ENCODE data around the gene MRGPRE.

GRCh38 chr11:3231550-3231850 lies 717 bp downstream of the MRGPRE start:
- TF ChIP-seq, protein P1, sequence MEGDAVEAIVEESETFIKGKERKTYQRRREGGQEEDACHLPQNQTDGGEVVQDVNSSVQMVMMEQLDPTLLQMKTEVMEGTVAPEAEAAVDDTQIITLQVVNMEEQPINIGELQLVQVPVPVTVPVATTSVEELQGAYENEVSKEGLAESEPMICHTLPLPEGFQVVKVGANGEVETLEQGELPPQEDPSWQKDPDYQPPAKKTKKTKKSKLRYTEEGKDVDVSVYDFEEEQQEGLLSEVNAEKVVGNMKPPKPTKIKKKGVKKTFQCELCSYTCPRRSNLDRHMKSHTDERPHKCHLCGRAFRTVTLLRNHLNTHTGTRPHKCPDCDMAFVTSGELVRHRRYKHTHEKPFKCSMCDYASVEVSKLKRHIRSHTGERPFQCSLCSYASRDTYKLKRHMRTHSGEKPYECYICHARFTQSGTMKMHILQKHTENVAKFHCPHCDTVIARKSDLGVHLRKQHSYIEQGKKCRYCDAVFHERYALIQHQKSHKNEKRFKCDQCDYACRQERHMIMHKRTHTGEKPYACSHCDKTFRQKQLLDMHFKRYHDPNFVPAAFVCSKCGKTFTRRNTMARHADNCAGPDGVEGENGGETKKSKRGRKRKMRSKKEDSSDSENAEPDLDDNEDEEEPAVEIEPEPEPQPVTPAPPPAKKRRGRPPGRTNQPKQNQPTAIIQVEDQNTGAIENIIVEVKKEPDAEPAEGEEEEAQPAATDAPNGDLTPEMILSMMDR (IDR thresholded peaks at IDR 0.05), result no peak
- no peak for TF ChIP-seq POLR2A (IDR thresholded peaks at IDR 0.05)

All from lower leg skin (tissue), 3 donors.